IPS-NIHi11 (cell line): Measurements from ENCODE around the gene CLIC5.

ENCODE experiments used
- DNase-seq: peaks from one replicate; pipeline ENCODE4 v3.0.0; 2012; ENCODE audit warnings: mixed read lengths, low spot score

The CLIC5 gene

DNA sequence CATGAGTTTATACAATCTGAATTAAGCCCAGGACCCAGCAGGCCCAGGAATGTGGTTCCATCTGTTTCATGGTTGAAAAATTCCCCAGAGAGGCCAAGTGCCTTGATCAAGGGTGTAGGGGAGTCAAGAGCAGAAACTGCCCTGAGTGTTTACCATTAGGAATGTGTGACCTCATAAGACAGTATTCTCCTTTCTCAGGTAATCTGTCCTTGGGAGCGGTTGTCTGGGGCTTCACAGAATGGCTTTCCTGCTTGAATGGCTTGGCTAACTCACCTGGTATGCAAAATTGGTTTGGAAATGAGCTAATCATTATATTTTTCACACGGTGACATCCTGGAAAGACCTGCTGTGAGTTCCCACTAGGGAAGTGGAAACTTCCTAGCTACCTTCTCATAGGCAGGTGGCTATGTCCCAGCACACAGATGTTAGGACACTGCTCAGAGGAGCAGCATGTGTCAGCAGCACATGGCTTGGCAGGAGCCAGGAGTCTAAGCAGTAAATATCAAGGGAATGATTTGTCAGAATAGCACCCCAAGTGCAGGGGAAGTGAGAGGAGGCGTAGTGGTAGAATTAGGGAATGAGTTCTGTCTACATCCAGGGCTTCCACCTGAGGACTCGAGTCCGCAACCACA, 17.7 kb downstream of the CLIC5 start:
- peak; percentile 35 for DNase-seq

DNA sequence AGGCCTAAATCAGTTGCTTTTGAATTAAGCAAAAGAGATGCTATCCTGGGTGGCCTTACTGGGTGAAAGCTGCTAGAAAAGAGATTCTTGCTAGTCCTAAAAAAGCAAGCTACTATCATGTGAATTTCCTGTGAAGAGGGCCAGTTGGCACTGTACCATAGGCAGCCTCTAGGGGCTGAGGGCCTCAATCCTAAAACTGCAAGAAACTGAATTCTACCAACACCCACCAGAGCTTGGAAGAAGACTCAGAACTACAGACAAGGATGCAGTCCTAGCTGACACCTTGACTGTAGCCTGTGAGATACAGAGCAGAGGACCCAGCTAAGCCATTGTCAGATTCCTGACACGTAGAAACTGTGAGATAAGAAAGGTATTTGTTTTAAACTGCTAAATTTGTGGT, 24.5 kb downstream of the CLIC5 start:
- no peak for DNase-seq

DNA sequence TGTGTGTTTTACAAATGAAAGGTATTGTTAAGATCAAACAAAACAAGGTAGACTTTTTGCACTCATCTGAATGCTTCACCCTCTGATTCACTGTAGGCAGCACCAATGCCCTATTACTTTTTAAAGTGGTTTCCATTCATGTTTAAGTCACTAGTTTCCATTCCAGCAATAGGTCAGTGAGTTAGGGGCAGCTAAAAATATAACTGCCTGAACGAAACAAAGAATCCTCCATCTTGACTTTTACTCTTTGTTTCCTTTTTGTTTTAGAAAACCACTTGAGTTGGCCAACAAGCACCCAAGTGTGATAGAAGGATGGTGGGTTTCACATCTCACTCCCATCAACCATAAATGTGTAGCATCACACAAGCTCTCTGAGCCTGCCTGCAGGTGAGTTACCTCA, 25.5 kb downstream of the CLIC5 start:
- no peak for DNase-seq

DNA sequence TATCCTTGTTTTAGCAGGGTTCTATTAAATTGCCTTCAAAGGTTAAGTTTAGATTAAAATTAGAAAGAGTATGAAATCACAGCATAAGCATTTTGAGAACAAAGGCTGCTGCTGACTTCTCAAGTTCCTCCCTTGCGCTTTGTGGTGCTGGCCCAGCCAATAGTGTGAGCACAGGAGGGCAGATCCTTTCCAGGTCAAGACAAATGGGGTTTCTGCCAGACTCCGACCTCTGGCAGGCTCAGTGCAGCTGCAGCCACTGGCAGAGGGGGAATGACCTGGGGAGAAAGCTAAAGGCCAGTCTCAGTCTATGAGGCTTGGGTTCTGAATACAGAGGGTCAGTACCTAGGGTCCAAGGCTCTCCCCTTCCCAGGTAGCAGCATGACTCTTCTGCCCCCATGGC, 27.0 kb downstream of the CLIC5 start:
- DNase-seq = peak; percentile 14

DNA sequence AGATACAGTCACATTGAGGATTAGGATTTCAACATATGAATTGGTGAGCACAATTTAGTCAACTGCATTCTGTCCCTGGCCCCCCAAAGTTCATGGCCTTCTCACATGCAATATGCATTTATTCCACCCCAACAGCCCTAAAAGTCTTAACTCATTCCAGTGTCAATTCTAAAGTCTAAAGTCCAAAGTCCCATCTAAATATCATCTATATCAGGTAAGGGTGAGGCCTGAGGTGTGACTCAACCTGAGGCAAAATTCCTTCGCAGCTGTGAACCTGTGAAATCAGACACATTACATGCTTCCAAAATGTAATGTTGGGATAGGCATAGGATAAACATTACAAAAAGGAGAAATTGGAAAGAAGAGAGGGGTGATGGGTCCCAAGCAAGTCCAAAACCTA, 27.8 kb downstream of the CLIC5 start:
- no peak for DNase-seq

DNA sequence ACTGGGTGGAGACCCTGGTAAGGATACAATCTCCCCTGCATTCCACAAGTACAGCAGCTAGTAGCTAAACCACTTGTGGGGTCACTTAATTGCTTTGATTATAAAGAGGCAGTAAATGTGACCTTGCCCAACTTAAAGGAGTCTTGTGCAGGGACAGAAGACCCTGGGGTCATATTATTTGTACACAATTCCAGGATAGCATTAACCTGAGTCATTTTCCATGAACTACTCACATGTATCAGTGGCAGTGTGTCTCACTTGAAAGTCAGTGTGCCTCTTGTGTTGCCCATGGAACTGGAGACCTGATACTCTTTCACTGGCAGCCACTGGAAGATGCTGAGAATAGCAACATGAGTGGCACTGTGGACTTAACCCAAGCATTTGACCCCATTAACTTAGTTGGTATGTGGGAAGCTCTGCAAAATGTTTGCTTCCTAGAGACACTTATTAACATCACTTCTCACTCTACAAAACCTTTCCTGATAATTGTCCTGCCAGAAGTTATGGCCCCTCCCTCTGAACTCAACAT, 28.9 kb downstream of the CLIC5 start:
- DNase-seq = no peak

DNA sequence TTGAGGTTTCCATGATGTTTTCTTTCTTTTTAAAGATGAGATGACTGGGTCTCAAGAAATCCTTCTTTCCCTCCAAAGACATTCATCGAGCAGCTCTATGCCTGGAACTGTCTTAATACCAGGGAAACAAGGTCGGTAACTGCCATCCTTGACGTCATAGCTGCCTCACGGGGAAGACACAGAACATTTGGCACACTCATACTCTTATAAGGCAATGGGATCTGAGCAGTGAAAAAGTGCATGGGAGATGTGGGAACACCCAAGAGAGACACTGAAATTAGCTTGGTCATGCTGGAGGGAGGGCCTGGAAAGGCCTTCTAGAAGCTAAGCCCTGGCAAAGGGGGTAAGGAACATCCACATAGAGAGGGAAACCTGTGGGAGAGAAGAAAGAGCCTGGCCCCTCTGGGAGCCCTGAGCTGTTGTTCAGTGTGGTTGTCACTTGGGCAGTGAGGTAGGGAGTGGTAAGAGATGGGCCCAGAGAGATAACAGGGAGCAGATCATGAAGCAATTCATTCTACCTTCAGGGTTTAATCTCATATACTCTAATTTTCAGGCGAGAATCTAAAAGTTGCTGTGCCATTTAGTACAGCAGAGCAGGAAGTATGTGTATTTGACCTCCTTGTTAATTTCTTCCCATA, 30.8 kb downstream of the CLIC5 start:
- DNase-seq = no peak

DNA sequence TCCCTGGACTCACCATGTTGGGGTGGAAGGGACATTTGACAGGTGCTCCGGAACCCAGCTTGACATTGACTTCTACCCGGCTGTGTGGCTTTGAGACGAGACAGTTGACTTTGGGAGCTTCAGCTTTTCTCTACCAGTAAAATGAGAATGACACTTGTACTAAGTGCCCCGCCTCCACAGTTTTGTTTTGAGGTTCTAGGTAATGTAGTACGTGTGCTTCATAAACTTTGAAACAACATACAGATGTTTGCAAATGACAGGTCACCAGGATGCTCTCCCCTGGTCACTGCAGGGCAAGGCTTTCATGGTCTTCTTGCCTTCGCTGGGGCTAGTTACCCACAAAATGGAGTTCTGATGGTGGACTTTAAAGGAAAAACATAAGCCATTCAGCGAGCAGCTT, 31.3 kb downstream of the CLIC5 start:
- no peak for DNase-seq

DNA sequence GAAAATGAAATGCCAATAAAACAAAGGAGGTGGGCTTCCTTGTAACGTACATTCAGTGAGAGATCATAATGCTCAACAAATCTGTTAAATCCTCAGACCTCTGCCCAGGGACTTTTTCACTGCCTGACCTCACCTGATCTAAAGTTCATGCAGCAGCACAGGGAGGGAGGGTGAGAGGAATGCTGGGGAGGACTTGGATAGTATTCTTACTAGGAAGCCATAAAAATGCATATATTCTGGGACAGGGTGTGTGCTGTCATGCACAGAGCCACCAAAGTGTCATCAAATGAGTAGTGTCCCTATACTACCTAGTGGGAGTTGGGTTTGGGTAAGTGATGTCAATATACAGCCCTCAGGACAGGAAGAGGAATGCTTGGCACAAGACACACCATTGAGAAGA, 32.6 kb downstream of the CLIC5 start:
- no peak for DNase-seq

DNA sequence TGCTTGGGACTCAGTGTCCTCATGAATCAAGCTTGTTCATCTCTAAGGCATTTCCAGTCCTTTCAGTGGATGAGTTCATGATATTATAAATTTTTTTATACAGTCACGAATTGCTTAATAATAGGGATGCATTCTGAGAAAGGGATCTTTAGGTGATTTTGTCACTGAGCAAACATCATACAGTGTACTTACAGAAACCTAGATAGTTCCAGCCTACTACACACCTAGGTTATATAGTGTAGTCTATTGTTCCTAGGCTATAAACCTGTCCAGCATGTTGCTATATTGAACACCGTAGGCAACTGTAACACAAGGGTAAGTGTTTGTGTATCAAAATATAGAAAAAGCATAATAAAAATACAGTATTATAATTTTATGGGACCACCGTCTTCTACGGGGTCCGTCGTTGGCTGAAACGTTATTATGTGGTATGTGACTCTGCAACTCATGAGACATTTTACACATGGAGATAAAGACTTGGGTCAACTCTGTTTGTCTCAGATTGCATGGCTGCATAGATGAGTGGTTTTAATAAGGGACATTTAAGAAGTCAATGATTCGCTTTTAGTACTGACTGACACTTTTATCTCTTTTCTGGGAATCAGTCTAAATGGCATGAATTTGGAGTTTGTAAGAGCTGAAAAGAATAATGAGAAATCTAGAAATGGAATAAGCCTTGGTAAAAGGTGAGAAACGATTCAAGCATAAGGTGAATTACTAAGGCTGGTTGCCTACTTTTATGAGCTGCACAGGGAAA, 33.2 kb downstream of the CLIC5 start:
- DNase-seq = no peak

DNA sequence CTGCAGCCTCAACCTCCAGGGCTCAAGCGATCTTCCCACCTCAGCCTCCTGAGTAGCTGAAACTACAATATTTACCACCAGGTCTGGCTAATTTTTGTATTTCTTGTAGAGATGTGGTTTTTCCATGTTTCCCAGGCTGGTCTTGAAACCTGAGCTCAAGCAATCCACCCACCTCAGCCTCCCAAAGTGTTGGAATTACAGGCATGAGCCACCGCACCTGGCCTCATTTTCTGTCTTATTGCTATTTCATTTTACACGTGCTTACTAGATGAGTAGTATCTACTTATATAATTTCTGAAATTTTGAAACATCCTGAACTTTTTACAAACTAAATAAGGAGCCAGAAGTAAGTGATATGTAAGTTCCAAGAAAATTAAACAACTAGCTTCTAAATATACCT, 34.6 kb downstream of the CLIC5 start:
- DNase-seq = no peak

DNA sequence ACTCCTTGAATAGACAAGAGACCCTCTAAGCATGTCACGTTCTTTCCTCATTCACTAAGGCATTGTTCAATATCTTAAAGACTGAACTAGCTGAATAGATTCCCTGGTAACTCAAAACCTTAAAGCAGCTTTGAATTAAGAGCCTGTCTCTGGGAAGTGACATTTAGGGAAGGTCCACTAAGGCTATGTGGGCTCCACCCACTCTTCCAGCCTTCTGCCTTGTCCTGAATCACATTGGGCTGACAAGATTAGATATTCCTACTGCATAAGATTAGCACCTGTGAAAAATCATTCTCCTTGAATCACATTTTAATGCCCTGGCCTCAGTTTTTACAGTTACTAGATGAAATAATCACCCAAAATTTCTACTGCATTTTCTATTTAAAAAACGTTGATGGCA, 36.3 kb downstream of the CLIC5 start:
- DNase-seq = no peak

DNA sequence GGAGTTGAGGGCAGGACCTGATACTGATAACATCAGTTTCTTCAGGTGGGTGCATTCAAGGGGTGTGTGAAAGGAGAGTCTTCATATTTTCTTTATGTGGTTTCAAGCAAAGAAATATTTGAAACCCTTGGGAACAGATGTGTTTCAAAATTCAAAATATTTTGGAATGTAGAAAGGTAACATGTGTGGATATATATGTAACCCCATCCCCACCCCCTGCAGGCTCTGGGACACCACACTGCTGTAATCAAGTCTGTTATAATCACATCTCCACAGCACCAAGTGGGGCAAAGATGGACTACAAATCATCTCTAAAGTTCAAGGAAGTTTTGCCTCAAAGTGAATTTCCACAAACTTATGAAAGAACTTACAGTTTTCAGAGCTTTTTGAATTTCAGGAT, 41.1 kb downstream of the CLIC5 start:
- DNase-seq = no peak

DNA sequence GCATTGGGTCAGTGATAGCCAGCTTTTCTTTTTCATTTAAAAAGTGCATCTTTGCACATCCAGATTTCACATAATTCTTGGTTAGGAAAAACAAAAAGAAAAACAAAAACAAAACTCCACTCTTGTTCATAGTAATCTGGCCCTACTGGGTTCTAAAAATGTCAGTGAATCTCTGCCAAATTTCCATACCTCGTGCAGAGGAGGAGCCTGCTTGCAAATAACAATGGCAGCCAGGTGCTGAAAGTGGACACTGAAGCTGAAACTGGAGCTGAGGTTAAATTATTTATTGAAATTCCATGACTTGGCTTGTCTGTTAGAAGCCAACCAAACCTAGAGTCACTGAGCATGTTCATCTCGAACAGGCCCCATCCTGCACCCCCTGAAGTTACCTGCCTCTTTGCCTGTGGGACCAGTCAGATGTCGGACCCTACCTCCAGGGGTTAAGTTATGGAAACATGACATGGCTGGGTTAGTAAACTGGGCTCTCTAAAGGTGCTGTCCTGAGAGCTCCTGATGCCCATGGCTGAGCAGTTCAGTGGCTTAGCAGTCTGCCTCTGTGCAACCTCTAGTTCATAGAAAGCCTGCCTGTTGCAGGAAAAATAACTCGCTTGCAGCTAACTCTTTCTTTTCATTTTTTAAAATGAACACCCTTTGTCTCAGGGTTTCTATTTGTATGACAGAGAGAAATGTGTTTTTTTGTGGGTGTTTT, 42.7 kb downstream of the CLIC5 start:
- no peak for DNase-seq

DNA sequence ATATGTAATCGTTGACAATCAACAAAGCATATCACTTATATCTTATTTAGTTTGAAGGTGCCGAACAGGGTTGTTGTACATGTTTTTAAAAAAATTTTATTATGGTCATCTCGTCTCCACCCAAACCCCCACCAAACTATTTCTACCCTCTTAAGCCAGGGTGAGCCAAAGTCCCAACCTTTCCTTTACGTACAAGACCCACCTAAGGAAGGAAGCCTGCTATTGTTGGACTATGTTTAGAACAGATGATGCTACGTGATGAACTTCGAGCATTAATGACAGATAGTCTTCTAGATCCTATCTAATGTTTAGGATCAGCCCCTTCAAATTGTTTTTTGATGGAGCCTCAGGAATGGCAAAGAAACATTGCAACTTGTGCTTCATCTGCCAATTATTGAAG, 44.4 kb downstream of the CLIC5 start:
- DNase-seq = no peak

DNA sequence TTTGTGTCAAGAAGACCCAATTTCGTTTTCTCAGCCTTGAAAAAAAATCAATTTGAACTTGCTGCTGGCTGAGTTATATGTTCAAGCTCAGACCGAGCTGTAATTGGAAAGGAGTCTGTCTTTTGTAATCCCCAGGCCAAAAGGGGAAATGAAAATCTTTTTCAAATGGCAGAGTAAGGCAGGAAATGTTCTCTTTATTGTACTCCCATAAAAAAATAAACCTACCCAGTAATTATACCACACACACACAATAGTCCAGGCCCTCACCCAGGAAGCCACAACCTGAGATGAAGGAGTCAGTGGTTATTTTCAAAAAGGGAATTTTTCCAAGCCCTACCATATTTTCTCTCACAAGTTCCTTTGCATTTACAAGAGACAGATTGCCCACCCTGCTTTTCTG, 45.3 kb downstream of the CLIC5 start:
- DNase-seq = no peak

DNA sequence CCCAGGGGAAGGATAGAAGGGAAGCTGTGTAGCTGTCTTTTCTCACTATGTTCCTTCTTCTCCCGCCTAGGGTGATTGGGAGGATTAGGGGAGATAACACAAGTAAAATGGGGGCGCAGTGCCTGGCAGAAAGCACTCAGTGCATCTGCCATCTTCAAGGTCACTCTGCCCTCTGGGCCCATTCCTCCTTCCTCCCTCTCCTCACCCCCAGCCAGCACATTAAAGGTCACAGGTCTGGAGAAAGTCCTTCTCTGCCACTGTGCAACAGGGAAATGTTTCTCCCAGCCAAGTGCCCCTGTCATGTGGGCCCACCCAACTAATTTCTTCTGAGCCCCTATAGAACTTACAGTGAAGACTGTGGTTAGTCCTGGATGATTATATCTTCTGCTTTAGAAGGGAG, 45.8 kb downstream of the CLIC5 start:
- DNase-seq = no peak

DNA sequence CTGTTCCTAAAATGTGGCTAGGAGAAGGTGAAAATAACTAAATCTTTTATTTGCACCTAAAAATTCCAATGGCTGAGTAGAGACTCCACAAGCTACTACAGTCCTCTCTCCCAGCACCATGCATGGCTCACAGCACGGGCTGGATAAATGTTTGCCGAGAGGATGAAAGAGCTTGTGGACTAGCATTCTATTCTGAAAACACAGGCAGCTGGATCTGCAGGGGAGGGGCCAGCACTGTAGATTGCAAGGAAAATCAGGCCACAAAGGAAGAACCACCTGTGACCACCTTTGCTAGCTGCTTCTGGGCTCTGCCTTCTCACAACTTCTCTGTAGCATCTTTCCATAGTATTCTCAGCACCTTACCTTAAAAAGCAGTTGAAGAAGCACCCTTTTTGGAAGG, 46.6 kb downstream of the CLIC5 start:
- no peak for DNase-seq

DNA sequence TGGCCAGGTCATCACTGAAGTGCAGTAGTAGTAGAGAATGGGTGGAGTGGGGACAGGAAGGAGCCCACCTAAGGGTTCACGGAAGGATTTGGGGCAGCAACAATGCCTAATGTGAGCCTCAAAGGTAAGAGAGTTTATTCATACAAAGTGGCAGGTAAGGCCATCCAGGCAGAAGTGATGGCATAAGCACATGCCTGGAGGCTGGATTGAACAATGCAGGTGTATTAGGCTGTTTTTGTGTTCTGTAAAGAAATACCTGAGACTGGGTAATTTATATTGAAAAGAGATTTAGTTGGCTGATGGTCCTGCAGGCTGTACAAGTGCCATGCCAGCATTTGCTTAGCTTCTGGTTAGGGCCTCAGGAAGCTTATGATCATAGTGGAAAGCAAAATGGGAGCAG, 48.3 kb downstream of the CLIC5 start:
- DNase-seq = no peak

DNA sequence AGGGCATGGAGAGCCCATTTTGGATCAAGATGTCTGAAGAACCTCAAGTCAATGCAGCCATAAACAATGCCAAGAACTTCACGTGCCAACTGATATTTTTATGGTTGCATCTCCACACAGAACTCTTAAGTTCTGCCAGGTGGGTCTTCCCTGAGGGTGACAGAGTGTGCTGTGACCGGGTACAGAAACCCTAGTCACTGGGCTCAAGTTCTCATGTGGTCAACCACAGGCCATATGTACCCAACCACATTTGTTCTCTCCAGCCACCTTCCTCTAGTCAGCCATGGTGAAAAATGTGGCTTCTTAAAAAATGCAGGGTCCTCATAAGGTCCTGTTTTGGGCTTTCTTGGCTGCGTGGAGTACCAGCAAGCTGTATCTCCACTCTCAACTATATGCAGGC, 48.9 kb downstream of the CLIC5 start:
- DNase-seq = no peak

DNA sequence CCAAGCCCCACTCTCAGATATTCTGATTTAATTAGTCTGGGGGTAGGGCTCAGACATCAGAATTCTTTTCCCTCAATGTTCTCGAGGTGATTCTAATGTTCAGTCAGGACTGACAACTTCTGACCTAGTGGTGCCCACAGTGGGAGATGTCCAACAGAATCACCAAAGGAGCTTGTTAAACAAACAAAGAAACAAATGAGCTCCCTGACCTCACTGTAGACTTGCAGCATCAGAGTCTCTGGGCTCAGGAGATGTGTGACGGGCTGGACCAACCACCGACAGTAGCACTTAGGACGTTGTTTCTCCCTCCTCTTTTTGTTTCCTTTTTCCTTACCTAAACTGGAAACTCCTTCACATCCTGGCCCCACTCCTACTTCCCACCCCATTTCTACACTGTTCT, 49.3 kb downstream of the CLIC5 start:
- DNase-seq = no peak

DNA sequence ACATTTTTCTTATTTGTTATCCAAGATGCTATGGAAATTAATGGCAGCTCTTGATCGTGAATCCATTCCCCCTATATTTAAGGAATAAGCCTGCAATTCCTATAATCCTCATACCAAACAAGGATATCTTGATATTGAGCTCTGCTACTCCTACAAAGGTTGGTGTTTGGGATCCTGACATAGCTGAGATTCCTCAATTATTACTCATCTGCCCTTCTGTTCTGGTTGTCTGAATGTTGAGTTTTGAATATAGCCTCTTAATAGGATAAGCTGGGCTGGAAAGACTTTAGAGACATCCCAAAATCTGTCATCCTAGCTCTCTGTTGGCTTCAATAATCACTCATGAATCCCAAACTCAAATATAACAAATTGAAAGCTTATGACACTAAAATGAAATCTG, 49.9 kb downstream of the CLIC5 start:
- no peak for DNase-seq

DNA sequence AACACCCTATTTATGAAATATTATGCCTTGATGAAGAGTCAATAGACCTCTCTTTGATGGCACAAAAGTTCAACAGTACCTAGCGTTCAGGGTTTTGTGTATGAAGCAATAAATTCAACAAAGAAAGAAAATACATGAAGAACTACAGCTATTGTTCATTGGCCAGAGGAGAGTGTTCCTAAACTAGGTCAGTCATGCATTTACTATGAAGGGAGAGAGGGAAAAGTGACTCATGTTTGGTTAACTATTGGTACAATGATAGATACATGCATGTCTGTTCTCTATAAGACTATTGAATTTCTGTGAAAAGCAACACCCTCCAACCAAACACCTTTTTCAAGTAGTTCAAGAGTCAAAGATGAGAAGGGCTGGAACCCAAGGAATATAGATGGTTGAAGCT, 50.7 kb downstream of the CLIC5 start:
- no peak for DNase-seq
